Immature natural killer cell (primary cell): Measurements from ENCODE around the gene CIAO2A. TPM values are rescaled to one million over a fixed set of nuclear protein-coding genes. Genes with fewer than 3 reads are reported as not detected.
"Not testable (repeated sequence)": the region's sequence is repeated elsewhere in the genome, so short reads cannot be mapped to it uniquely, and the experiment has no call there.

Source experiments
- DNase-seq, 3 donors: peaks; one replicate each; pipeline ENCODE4 v3.0.0; 2022; ENCODE audit warnings: mixed read lengths in 1 of 3
- H3K27ac Mint-ChIP-seq, 6 donors: one replicate each; pipeline ENCODE4 v1.8.0; 2020; ENCODE audit warnings: mixed read lengths in 6 of 6, mild to moderate bottlenecking in 5 of 6, inconsistent platforms in 4 of 6, moderate library complexity in 3 of 6
- H3K27me3 Mint-ChIP-seq, 3 donors: one replicate each; pipeline ENCODE4 v1.8.0; 2020 to 2021; ENCODE audit warnings: low read depth in 3 of 3, mild to moderate bottlenecking in 3 of 3, mixed read lengths in 3 of 3, moderate library complexity in 3 of 3, inconsistent platforms in 1 of 3
- H3K36me3 Mint-ChIP-seq, 3 donors: one replicate each; pipeline ENCODE4 v1.8.0; 2020; ENCODE audit warnings: mixed read lengths in 3 of 3, inconsistent platforms in 2 of 3, mild to moderate bottlenecking in 2 of 3
- H3K4me1 Mint-ChIP-seq, 2 donors: one replicate each; pipeline ENCODE4 v1.8.0; 2020; ENCODE audit warnings: inconsistent platforms in 2 of 2, mild to moderate bottlenecking in 2 of 2, mixed read lengths in 2 of 2, moderate library complexity in 1 of 2
- H3K4me3 Mint-ChIP-seq, 5 donors: one replicate each; pipeline ENCODE4 v1.8.0; 2020; ENCODE audit warnings: mild to moderate bottlenecking in 5 of 5, mixed read lengths in 5 of 5, inconsistent platforms in 3 of 5, moderate library complexity in 3 of 5
- H3K9me3 Mint-ChIP-seq, 6 donors: one replicate each; pipeline ENCODE4 v1.8.0; 2020; ENCODE audit warnings: mild to moderate bottlenecking in 6 of 6, mixed read lengths in 6 of 6, inconsistent platforms in 4 of 6, moderate library complexity in 3 of 6
- polyA plus RNA-seq, 3 donors: library from polyadenylated mRNA; unstranded; fragments of 300-500 nt; fragmentation: Illumina TruSeq; gene quantifications; one replicate each; pipeline ENCODE4 v1.2.3, GENCODE V29; 2021

The CIAO2A gene
- polyA plus RNA-seq, 3 donors from 2014 or later, result 67.1 to 168 (median 102) TPM

- H3K27ac Mint-ChIP-seq, result no peak overlapping the region
- H3K27me3 Mint-ChIP-seq, result peaks cover 0 to 2% (median 0%) of the 10 kb centered on the region in 3 donors
- H3K36me3 Mint-ChIP-seq, result peaks cover 4 to 13% (median 11%) of the 10 kb centered on the region in 3 donors
- no peak for DNase-seq
- H3K4me3 Mint-ChIP-seq, result no peak overlapping the region
- peaks cover 7 to 12% of the 10 kb centered on the region in 2 donors for H3K4me1 Mint-ChIP-seq
- H3K9me3 Mint-ChIP-seq, result no peaks in the 10 kb centered on the region
Observed at GRCh38 chr15:64072812-64073211, 20.8 kb downstream of the CIAO2A start.

- peaks cover 4 to 11% (median 9%) of the 10 kb centered on the region in 3 donors for H3K36me3 Mint-ChIP-seq
- H3K4me1 Mint-ChIP-seq, result peaks cover 10 to 17% of the 10 kb centered on the region in 2 donors
- H3K4me3 Mint-ChIP-seq, result no peak overlapping the region
- H3K27me3 Mint-ChIP-seq, result peaks cover 0 to 2% (median 0%) of the 10 kb centered on the region in 3 donors
- DNase-seq, result no peak
- no peaks in the 10 kb centered on the region for H3K9me3 Mint-ChIP-seq
- no peak overlapping the region for H3K27ac Mint-ChIP-seq
Observed at GRCh38 chr15:64071931-64072765, 21.5 kb downstream of the CIAO2A start.

DNA sequence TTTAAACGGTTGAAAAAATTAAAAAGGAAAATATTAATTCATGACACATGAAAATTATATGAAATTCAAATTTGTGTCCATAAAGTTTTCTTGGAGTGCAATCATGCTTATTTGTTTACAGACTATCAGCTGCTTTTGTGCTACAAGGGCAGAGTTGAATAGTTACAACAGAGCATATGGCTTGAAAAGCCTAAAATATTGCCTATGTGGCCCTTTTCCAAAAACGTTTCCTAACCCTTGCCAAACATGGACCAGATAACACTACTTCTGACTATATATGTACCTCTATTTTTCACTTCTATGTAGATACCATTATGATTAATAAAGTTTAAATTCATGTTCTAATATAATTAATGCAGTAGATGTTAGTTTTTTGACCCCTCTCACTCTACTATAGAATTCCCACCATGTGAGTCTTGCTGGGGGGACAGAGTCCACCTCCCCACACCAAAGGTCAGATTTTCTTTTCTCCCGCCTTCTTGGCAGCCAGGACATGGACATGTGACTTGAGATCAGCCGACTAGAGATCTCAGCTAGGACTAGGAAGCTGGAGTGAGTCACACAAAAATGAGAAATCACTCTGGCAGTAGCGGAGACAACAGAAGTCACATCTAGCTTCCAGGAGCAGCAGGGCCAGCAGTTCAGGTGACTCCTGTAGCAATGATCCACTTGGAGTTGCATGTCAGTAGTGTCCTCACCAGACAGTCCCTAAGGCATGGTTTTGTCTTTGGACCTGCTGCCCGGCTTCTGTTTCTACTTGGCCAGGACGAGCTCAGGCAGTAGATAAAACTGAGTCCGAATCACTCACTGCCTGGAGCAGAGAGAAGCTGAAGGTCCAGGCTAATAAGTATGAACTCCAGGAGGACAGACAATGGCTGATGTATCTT is 22.4 kb downstream of the CIAO2A start:
- Mint-ChIP-seq H3K4me1 (peaks cover 10 to 15% of the 10 kb centered on the region in 2 donors), H3K36me3 (peaks cover 3 to 10% (median 9%) of the 10 kb centered on the region in 3 donors), H3K27me3 (peaks cover 0 to 2% (median 0%) of the 10 kb centered on the region in 3 donors), H3K27ac (peak overlapping the region in 1 of 6 donors; percentile 68), H3K9me3 (no peaks in the 10 kb centered on the region), H3K4me3 (no peak overlapping the region)
- no peak for DNase-seq

GRCh38 chr15:64070106-64070505 is 23.5 kb downstream of the CIAO2A start:
- no peak for DNase-seq
- Mint-ChIP-seq H3K4me1 (peaks cover 8 to 12% of the 10 kb centered on the region in 2 donors), H3K27me3 (no peaks in the 10 kb centered on the region), H3K36me3 (peaks cover 0 to 9% (median 6%) of the 10 kb centered on the region in 3 donors), H3K4me3 (no peak overlapping the region), H3K9me3 (no peaks in the 10 kb centered on the region), H3K27ac (no peak overlapping the region)

DNA sequence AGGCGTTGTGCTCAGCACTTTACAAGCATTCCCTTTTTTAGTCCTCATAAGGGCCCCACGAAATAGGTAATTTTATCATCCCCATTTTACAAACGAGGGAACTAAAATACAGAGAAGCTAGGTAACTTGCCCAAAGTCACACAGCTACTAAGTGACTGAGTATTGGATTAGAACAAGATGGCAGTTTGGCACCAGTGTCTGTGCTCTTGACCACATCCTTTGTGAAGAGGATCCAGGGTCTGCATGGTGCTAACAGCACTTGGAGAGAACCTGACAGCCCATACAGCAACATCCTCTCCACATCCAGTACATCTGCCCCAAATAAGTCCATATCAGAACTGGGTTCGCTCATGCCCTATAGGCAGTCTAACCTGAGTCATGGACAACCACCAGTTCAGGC is 25.5 kb downstream of the CIAO2A start:
- no peak for DNase-seq
- H3K9me3 Mint-ChIP-seq, result no peaks in the 10 kb centered on the region
- H3K4me3 Mint-ChIP-seq, result no peak overlapping the region
- no peaks in the 10 kb centered on the region for H3K27me3 Mint-ChIP-seq
- H3K36me3 Mint-ChIP-seq, result peaks cover 0 to 4% (median 0%) of the 10 kb centered on the region in 3 donors
- no peak overlapping the region for H3K27ac Mint-ChIP-seq
- peaks cover 8 to 12% of the 10 kb centered on the region in 2 donors for H3K4me1 Mint-ChIP-seq

DNA sequence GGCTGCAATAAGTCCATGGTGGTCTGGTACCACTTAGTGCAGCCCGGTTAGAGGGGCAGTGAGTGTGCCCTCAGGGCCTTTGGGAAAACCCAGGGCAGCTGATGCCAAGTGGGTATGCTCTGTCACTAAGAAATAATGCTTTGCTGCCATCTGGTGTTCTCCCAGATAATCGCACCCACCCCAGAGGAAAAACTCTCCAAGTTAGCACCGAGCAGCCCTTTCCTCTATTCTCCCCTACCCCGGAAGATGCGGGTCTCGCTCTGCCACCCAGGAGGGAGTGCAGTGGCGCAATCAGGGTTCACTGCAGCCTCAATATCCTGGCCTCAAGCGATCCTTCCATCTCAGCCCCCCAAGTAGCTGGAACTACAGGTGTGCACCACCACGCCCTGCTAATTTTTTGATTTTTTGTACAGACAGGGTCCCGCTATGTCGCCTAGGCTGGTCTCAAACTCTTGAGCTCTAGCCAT is 26.0 kb downstream of the CIAO2A start:
- H3K9me3 Mint-ChIP-seq, result no peaks in the 10 kb centered on the region
- no peaks in the 10 kb centered on the region for H3K27me3 Mint-ChIP-seq
- H3K27ac Mint-ChIP-seq, result peak overlapping the region in 1 of 6 donors; percentile 0
- peak; percentile 59 to 71 (median 68) for DNase-seq
- H3K4me3 Mint-ChIP-seq, result no peak overlapping the region
- peaks cover 0 to 4% (median 0%) of the 10 kb centered on the region in 3 donors for H3K36me3 Mint-ChIP-seq
- H3K4me1 Mint-ChIP-seq, result peaks cover 8 to 12% of the 10 kb centered on the region in 2 donors

- Mint-ChIP-seq H3K4me3 (no peak overlapping the region), H3K4me1 (peaks cover 8 to 12% of the 10 kb centered on the region in 2 donors)
Observed at GRCh38 chr15:64066451-64066850, 27.2 kb downstream of the CIAO2A start.

GRCh38 chr15:64060716-64061115 is 32.9 kb downstream of the CIAO2A start:
- peaks cover 0 to 4% (median 2%) of the 10 kb centered on the region in 3 donors for H3K27me3 Mint-ChIP-seq
- H3K4me1 Mint-ChIP-seq, result no peaks in the 10 kb centered on the region
- H3K9me3 Mint-ChIP-seq, result no peaks in the 10 kb centered on the region
- H3K27ac Mint-ChIP-seq, result no peak overlapping the region
- peaks cover 0 to 5% (median 0%) of the 10 kb centered on the region in 3 donors for H3K36me3 Mint-ChIP-seq
- no peak overlapping the region for H3K4me3 Mint-ChIP-seq
- DNase-seq, result no peak

More at GRCh38 chr15:64066451-64066850, 27.2 kb downstream of the CIAO2A start:
- H3K27ac Mint-ChIP-seq, result no peak overlapping the region
- no peaks in the 10 kb centered on the region for H3K27me3 Mint-ChIP-seq
- peaks cover 0 to 4% (median 0%) of the 10 kb centered on the region in 3 donors for H3K36me3 Mint-ChIP-seq
- no peaks in the 10 kb centered on the region for H3K9me3 Mint-ChIP-seq
- DNase-seq, result no peak

GRCh38 chr15:64059104-64059503 is 34.5 kb downstream of the CIAO2A start:
- H3K4me1 Mint-ChIP-seq, H3K9me3 Mint-ChIP-seq, H3K27ac Mint-ChIP-seq, DNase-seq, H3K36me3 Mint-ChIP-seq, H3K4me3 Mint-ChIP-seq, H3K27me3 Mint-ChIP-seq: not testable (repeated sequence)

- Mint-ChIP-seq H3K27me3 (peaks cover 0 to 4% (median 2%) of the 10 kb centered on the region in 3 donors), H3K4me3 (no peak overlapping the region), H3K36me3 (peaks cover 0 to 5% (median 0%) of the 10 kb centered on the region in 3 donors), H3K4me1 (no peaks in the 10 kb centered on the region), H3K27ac (no peak overlapping the region), H3K9me3 (no peaks in the 10 kb centered on the region)
- no peak for DNase-seq
Observed at GRCh38 chr15:64058279-64058678, 35.4 kb downstream of the CIAO2A start.

DNA sequence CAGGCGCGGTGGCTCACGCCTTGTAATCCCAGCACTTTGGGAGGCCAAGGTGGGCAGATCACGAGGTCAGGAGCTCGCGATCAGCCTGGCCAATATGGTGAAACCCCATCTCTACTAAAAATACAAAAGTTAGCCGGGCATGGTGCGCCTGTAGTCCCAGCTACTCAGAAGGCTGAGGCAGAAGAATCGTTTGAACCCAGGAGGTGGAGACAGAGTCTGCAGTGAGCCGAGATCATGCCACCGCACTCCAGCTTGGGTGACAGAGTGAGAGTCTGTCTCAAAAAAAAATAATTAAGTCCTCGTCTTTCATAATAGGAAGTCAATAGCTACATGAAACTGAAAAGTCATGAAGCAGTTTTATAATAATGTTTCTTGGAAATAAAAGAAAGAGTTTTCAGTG is 40.0 kb downstream of the CIAO2A start:
- not testable (repeated sequence) for H3K27me3 Mint-ChIP-seq, H3K9me3 Mint-ChIP-seq, H3K27ac Mint-ChIP-seq, DNase-seq, H3K4me3 Mint-ChIP-seq, H3K4me1 Mint-ChIP-seq, H3K36me3 Mint-ChIP-seq

DNA sequence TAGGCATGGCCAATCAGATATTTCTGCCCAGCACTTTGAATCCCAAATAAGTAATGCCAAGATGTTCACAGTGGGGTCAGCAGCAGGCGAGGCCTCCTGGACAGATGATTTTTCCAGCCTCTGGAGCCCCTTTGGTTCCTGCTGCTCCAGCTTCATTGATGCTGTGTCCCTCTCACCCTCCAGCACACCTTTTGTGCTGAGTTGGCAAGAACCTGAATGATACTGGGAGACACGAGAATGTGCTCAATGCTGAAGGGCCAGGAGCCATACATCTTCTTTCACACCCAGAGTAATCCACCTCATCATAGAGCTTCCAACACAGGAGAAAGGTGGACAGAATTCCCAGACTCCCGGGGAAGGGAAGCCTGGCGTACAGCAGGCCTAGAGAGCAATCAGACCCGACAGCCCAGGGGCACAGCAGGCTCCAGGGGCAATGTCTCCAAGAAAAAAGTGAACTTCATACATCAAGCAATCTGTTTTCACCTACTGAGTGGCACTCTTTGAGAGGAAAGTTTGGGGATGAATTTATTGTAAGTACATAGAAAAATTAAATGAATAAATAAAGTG is 40.6 kb downstream of the CIAO2A start:
- no peaks in the 10 kb centered on the region for H3K36me3 Mint-ChIP-seq
- no peaks in the 10 kb centered on the region for H3K4me1 Mint-ChIP-seq
- no peak overlapping the region for H3K4me3 Mint-ChIP-seq
- H3K9me3 Mint-ChIP-seq, result no peaks in the 10 kb centered on the region
- peaks cover 0 to 5% (median 0%) of the 10 kb centered on the region in 3 donors for H3K27me3 Mint-ChIP-seq
- no peak for DNase-seq
- H3K27ac Mint-ChIP-seq, result no peak overlapping the region

DNA sequence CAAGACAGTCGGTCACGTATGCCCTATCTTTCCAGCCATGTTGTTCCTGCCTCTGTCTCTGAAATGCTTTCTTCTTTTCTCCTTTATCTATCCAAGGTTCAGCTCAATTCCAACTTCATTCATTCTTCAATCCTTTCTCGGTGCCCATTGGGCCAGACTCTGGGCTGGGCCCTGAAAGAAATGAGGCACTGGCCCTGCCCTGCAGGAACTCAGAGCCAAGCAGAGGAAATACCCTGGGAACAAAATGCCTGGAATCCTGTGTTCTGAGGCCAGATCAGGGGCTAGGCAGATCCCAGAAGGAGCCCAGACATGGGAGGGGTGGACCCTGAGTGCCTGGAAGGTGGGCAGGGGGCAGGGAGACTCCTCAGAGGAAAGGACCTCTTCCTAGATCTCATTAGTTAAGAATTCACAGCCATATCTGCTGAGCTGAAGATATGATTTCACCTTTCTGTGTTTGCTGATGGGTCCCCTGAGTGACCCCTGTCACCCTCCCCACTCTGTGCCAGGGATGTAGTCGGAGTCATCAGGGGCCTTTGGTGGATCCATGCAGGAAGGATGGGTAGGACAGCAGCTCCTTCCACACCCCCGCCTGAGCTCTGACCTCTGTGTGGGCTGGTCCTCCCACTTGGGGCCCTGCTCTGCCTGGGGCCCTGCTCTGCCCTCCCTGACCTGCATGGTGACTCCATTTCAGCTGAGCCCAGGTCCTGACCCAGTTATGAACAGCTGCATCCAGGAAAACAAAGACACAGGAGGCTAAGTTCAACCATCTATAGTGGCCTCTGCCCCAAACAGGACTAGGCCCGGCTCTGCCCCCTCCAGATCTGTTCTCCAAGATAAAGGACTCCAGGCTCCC is 42.0 kb downstream of the CIAO2A start:
- Mint-ChIP-seq H3K36me3 (no peaks in the 10 kb centered on the region), H3K4me1 (peaks cover 4 to 5% of the 10 kb centered on the region in 2 donors), H3K27ac (peak overlapping the region in 1 of 6 donors; percentile 55), H3K9me3 (no peaks in the 10 kb centered on the region), H3K4me3 (no peak overlapping the region), H3K27me3 (peaks cover 0 to 11% (median 4%) of the 10 kb centered on the region in 3 donors)
- DNase-seq, result no peak
